HL-60 (cell line): ENCODE measurements around the gene C19orf53.

Source experiments
- DNase-seq, 2 experiments: peaks; one replicate each; pipeline ENCODE4 v3.0.0-alpha.2; 2010 to 2020; ENCODE audit warnings: low read depth in 1 of 2, low spot score in 1 of 2
- H3K27ac ChIP-seq: fragments of 250-450 bp; sonication (Bioruptor Pico); replicated peaks from 2 replicates; pipeline ENCODE4 v1.5.1; 2020; ENCODE audit warnings: mild to moderate bottlenecking, moderate library complexity
- H3K27me3 ChIP-seq: fragments of 250-450 bp; sonication (Bioruptor Pico); 2 replicates; pipeline ENCODE4 v1.5.1; 2021; ENCODE audit warnings: mild to moderate bottlenecking, moderate library complexity; ENCODE audit not compliant: insufficient read depth, poor library complexity, severe bottlenecking
- H3K4me3 ChIP-seq: replicated peaks from 2 replicates; pipeline ENCODE4 v1.5.1; 2011; ENCODE audit warnings: mild to moderate bottlenecking, control low read depth, low read length; ENCODE audit not compliant: insufficient read depth
- GABPA ChIP-seq: IDR thresholded peaks from 2 replicates; pipeline ENCODE4 v1.6.1; 2012; ENCODE audit warnings: low read depth
- POLR2AphosphoS5 ChIP-seq: IDR thresholded peaks from 2 replicates; pipeline ENCODE4 v1.6.1; 2012; ENCODE audit warnings: low read depth
- SPI1 ChIP-seq: IDR thresholded peaks from 2 replicates; pipeline ENCODE4 v1.6.1; 2012; ENCODE audit warnings: low read depth, mild to moderate bottlenecking, borderline replicate concordance
- TF ChIP-seq, protein P1 (sequence below): IDR thresholded peaks from 2 replicates; pipeline ENCODE4 v1.6.1; 2012; ENCODE audit warnings: low read depth; ENCODE audit not compliant: insufficient replicate concordance
- TF ChIP-seq, protein P2 (sequence below): IDR thresholded peaks from one replicate; pipeline ENCODE4 v1.5.1; 2011; ENCODE audit warnings: low read length, control low read depth, inconsistent platforms; ENCODE audit not compliant: insufficient read depth

The C19orf53 gene

GRCh38 chr19:13756210-13756609 lies 18.0 kb upstream of the C19orf53 start:
- DNase-seq: no peak
- H3K27ac ChIP-seq: no peak overlapping the region

GRCh38 chr19:13757805-13758772 lies 16.2 kb upstream of the C19orf53 start:
- no peak for DNase-seq
- H3K4me3 ChIP-seq: no peak overlapping the region
- no peaks in the 10 kb centered on the region for H3K27me3 ChIP-seq
- TF ChIP-seq GABPA: no peak
- TF ChIP-seq, protein P1, sequence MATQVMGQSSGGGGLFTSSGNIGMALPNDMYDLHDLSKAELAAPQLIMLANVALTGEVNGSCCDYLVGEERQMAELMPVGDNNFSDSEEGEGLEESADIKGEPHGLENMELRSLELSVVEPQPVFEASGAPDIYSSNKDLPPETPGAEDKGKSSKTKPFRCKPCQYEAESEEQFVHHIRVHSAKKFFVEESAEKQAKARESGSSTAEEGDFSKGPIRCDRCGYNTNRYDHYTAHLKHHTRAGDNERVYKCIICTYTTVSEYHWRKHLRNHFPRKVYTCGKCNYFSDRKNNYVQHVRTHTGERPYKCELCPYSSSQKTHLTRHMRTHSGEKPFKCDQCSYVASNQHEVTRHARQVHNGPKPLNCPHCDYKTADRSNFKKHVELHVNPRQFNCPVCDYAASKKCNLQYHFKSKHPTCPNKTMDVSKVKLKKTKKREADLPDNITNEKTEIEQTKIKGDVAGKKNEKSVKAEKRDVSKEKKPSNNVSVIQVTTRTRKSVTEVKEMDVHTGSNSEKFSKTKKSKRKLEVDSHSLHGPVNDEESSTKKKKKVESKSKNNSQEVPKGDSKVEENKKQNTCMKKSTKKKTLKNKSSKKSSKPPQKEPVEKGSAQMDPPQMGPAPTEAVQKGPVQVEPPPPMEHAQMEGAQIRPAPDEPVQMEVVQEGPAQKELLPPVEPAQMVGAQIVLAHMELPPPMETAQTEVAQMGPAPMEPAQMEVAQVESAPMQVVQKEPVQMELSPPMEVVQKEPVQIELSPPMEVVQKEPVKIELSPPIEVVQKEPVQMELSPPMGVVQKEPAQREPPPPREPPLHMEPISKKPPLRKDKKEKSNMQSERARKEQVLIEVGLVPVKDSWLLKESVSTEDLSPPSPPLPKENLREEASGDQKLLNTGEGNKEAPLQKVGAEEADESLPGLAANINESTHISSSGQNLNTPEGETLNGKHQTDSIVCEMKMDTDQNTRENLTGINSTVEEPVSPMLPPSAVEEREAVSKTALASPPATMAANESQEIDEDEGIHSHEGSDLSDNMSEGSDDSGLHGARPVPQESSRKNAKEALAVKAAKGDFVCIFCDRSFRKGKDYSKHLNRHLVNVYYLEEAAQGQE: no peak
- no peak for TF ChIP-seq SPI1
- TF ChIP-seq POLR2AphosphoS5: no peak
- TF ChIP-seq, protein P2, sequence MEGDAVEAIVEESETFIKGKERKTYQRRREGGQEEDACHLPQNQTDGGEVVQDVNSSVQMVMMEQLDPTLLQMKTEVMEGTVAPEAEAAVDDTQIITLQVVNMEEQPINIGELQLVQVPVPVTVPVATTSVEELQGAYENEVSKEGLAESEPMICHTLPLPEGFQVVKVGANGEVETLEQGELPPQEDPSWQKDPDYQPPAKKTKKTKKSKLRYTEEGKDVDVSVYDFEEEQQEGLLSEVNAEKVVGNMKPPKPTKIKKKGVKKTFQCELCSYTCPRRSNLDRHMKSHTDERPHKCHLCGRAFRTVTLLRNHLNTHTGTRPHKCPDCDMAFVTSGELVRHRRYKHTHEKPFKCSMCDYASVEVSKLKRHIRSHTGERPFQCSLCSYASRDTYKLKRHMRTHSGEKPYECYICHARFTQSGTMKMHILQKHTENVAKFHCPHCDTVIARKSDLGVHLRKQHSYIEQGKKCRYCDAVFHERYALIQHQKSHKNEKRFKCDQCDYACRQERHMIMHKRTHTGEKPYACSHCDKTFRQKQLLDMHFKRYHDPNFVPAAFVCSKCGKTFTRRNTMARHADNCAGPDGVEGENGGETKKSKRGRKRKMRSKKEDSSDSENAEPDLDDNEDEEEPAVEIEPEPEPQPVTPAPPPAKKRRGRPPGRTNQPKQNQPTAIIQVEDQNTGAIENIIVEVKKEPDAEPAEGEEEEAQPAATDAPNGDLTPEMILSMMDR: no peak
- no peak overlapping the region for H3K27ac ChIP-seq

More at GRCh38 chr19:13756210-13756609, 18.0 kb upstream of the C19orf53 start:
- TF ChIP-seq, protein P2: no peak
- no peak for TF ChIP-seq POLR2AphosphoS5
- TF ChIP-seq SPI1: no peak
- TF ChIP-seq, protein P1: no peak
- Histone ChIP-seq H3K27me3 (no peaks in the 10 kb centered on the region), H3K4me3 (no peak overlapping the region)

- H3K4me3 ChIP-seq: no peak overlapping the region
- TF ChIP-seq GABPA (no peak), POLR2AphosphoS5 (no peak), SPI1 (no peak)
- TF ChIP-seq, protein P2: no peak
- TF ChIP-seq, protein P1: no peak
- no peaks in the 10 kb centered on the region for H3K27me3 ChIP-seq
- no peak overlapping the region for H3K27ac ChIP-seq
- DNase-seq: no peak
Measured at GRCh38 chr19:13758795-13759194, 15.5 kb upstream of the C19orf53 start.
